H1 (cell line): ENCODE data around the gene VIPAS39. TPM values are rescaled to one million over a fixed set of nuclear protein-coding genes. Genes with fewer than 3 reads are reported as not detected.
A peak's percentile ranks its signal among the peaks of the same experiment; 100 is the strongest.

Experiments
- CTCF ChIA-PET: fragments of 300-600 bp; sonication (Branson Sonifier 250); formaldehyde crosslinking; loops from one replicate; lab custom pipeline; 2021; ENCODE audit not compliant: partially characterized antibody; lab: Charles Lee
- POLR2A ChIA-PET: fragments of 300-600 bp; sonication (Branson Sonifier 250); formaldehyde crosslinking; loops from one replicate; lab custom pipeline; 2021; ENCODE audit warnings: inconsistent platforms; ENCODE audit not compliant: partially characterized antibody; lab: Charles Lee
- DNase-seq, 2 experiments: peaks; one replicate each; pipeline versions ENCODE4 v3.0.0 to v3.0.0-alpha.2; 2010 to 2022; ENCODE audit warnings: low spot score in 2 of 2, low read depth in 1 of 2, mixed read lengths in 1 of 2
- FAIRE-seq: peaks from 2 replicates; lab custom pipeline; 2011; peaks lifted over from hg19 to GRCh38; lab: Jason Lieb, UNC
- H2AFZ ChIP-seq: 2 replicates; pipeline ENCODE4 v1.8.1; 2012; ENCODE audit warnings: low read length, inconsistent platforms
- H2AK5ac ChIP-seq: 2 replicates; pipeline ENCODE4 v1.6.1; 2013; ENCODE audit warnings: low read depth, low read length
- H2BK120ac ChIP-seq: replicated peaks from 2 replicates; pipeline ENCODE3; 2013; ENCODE audit warnings: low read depth, low read length, inconsistent platforms
- H2BK12ac ChIP-seq: 2 replicates; pipeline ENCODE4 v1.6.1; 2013; ENCODE audit warnings: low read depth, low read length
- H2BK15ac ChIP-seq: 2 replicates; pipeline ENCODE4 v1.6.1; 2013; ENCODE audit warnings: low read length
- H2BK20ac ChIP-seq: 2 replicates; pipeline ENCODE4 v1.6.1; 2013; ENCODE audit warnings: low read length
- H2BK5ac ChIP-seq: 2 replicates; pipeline ENCODE4 v1.6.1; 2013; ENCODE audit warnings: low read depth, low read length
- H3K14ac ChIP-seq: 2 replicates; pipeline ENCODE4 v1.6.1; 2013; ENCODE audit warnings: inconsistent platforms; ENCODE audit not compliant: insufficient read length
- H3K18ac ChIP-seq: 2 replicates; pipeline ENCODE4 v1.6.1; 2013; ENCODE audit warnings: low read length; ENCODE audit errors: extremely low read depth
- H3K23ac ChIP-seq: 2 replicates; pipeline ENCODE4 v1.6.1; 2013; ENCODE audit warnings: inconsistent platforms; ENCODE audit not compliant: insufficient read length
- H3K23me2 ChIP-seq: 2 replicates; pipeline ENCODE4 v1.6.1; 2013; ENCODE audit warnings: low read depth, low read length
- H3K27ac ChIP-seq: 2 replicates; pipeline ENCODE4 v1.6.1; 2011; ENCODE audit warnings: low read depth, low read length, inconsistent platforms
- H3K27me3 ChIP-seq, 4 experiments: replicated peaks in 1 of 4; 1 replicate in 1 of 4; 2 replicates in 3 of 4; pipeline versions ENCODE4 v1.6.1 to v1.8.1; 2011 to 2013; ENCODE audit warnings: low read length in 3 of 4, mild to moderate bottlenecking in 3 of 4, inconsistent platforms in 2 of 4, mixed read lengths in 2 of 4, moderate library complexity in 1 of 4; ENCODE audit not compliant: control insufficient read depth in 3 of 4, insufficient read depth in 3 of 4; ENCODE audit errors: extremely low read depth in 1 of 4
- H3K36me3 ChIP-seq, 4 experiments: 2 replicates each; pipeline versions ENCODE4 v1.6.1 to v1.8.1; 2011 to 2013; ENCODE audit warnings: mild to moderate bottlenecking in 4 of 4, low read length in 3 of 4, moderate library complexity in 2 of 4, control low read depth in 1 of 4, inconsistent platforms in 1 of 4; ENCODE audit not compliant: insufficient read depth in 4 of 4, control insufficient read depth in 2 of 4
- H3K4ac ChIP-seq: replicated peaks from 2 replicates; pipeline ENCODE3; 2013; ENCODE audit warnings: low read length, low read depth, mixed read lengths, inconsistent platforms; ENCODE audit not compliant: insufficient read length
- H3K4me1 ChIP-seq, 4 experiments: replicated peaks in 1 of 4; 1 replicate in 1 of 4; 2 replicates in 3 of 4; pipeline versions ENCODE4 v1.6.1 to v1.8.1; 2011 to 2013; ENCODE audit warnings: low read length in 3 of 4, inconsistent platforms in 2 of 4, mixed read lengths in 1 of 4; ENCODE audit not compliant: insufficient read depth in 4 of 4, control insufficient read depth in 3 of 4
- H3K4me2 ChIP-seq, 2 experiments: 2 replicates each; pipeline versions ENCODE4 v1.6.1 to v1.8.1; 2011 to 2013; ENCODE audit warnings: low read depth in 2 of 2, low read length in 2 of 2, control low read depth in 1 of 2, inconsistent platforms in 1 of 2, mild to moderate bottlenecking in 1 of 2; ENCODE audit not compliant: insufficient read depth in 1 of 2
- H3K4me3 ChIP-seq, 4 experiments: fragments of 200-600, 300-600 bp in 1 of 4; sonication (generic), shearing (Covaris generic), sonication (Bioruptor Twin) in 1 of 4; 2 replicates each; pipeline versions ENCODE4 v1.5.1 to v1.8.1; 2011 to 2016; ENCODE audit warnings: low read length in 4 of 4, low read depth in 3 of 4, control low read depth in 2 of 4, inconsistent platforms in 2 of 4, mild to moderate bottlenecking in 2 of 4, mixed read lengths in 1 of 4, moderate library complexity in 1 of 4; ENCODE audit not compliant: insufficient read depth in 2 of 4; ENCODE audit errors: extremely low read depth in 1 of 4
- H3K56ac ChIP-seq: replicated peaks from 2 replicates; pipeline ENCODE3; 2013; ENCODE audit warnings: low read depth, mild to moderate bottlenecking, mixed read lengths, low read length, inconsistent platforms; ENCODE audit not compliant: insufficient read length
- H3K79me1 ChIP-seq: 2 replicates; pipeline ENCODE4 v1.6.1; 2013; ENCODE audit warnings: low read depth, low read length, control low read depth
- H3K79me2 ChIP-seq, 2 experiments: 2 replicates each; pipeline versions ENCODE4 v1.6.1 to v1.8.1; 2012 to 2013; ENCODE audit warnings: low read length in 2 of 2, mild to moderate bottlenecking in 2 of 2, inconsistent platforms in 1 of 2; ENCODE audit not compliant: insufficient read depth in 2 of 2, control insufficient read depth in 1 of 2
- H3K9ac ChIP-seq, 4 experiments: replicated peaks in 1 of 4; 1 replicate in 1 of 4; 2 replicates in 3 of 4; pipeline versions ENCODE4 v1.6.1 to v1.8.1; 2011 to 2013; ENCODE audit warnings: low read depth in 3 of 4, low read length in 3 of 4, control low read depth in 2 of 4, mild to moderate bottlenecking in 2 of 4, moderate library complexity in 2 of 4, inconsistent platforms in 1 of 4; ENCODE audit errors: extremely low read depth in 1 of 4
- H3K9me3 ChIP-seq, 2 experiments: 2 replicates each; pipeline versions ENCODE4 v1.6.1 to v1.8.1; 2012 to 2013; ENCODE audit warnings: mild to moderate bottlenecking in 2 of 2, moderate library complexity in 2 of 2, control low read depth in 1 of 2, inconsistent platforms in 1 of 2, low read depth in 1 of 2, low read length in 1 of 2, mixed read lengths in 1 of 2; ENCODE audit not compliant: insufficient read depth in 2 of 2
- H4K20me1 ChIP-seq, 2 experiments: replicated peaks in 1 of 2; 2 replicates each; pipeline versions ENCODE3 to v1.8.1; 2011 to 2013; ENCODE audit warnings: inconsistent platforms in 2 of 2, low read length in 2 of 2, mild to moderate bottlenecking in 1 of 2; ENCODE audit not compliant: insufficient read depth in 2 of 2, control insufficient read depth in 1 of 2
- H4K5ac ChIP-seq: 2 replicates; pipeline ENCODE4 v1.6.1; 2013; ENCODE audit warnings: low read length, low read depth, mixed read lengths, inconsistent platforms; ENCODE audit not compliant: insufficient read length
- H4K8ac ChIP-seq: 2 replicates; pipeline ENCODE4 v1.8.0; 2013; ENCODE audit warnings: mild to moderate bottlenecking, moderate library complexity, low read length, inconsistent platforms; ENCODE audit not compliant: insufficient read depth; ENCODE audit errors: extremely low read depth
- H4K91ac ChIP-seq: replicated peaks from 2 replicates; pipeline ENCODE3; 2013; ENCODE audit warnings: low read length, mixed read lengths, inconsistent platforms; ENCODE audit not compliant: insufficient read length
- ATF2 ChIP-seq: IDR thresholded peaks from 2 replicates; pipeline ENCODE4 v1.6.1; 2012; ENCODE audit warnings: low read length, inconsistent platforms
- CBX5 ChIP-seq: fragments of 300-800, 300-1000 bp; sonication (generic); IDR thresholded peaks from 2 replicates; pipeline ENCODE4 v1.7.1; 2016; ENCODE audit warnings: antibody characterized with exemption, low read length, low read depth
- CBX8 ChIP-seq: fragments of 300-800, 300-1000 bp; sonication (generic); IDR thresholded peaks from 2 replicates; pipeline ENCODE4 v1.7.1; 2016; ENCODE audit warnings: low read depth, low read length, borderline replicate concordance
- CHD1 ChIP-seq: IDR thresholded peaks from 2 replicates; pipeline ENCODE4 v1.6.1; 2012; ENCODE audit warnings: low read depth, low read length, improper control_type of control experiment
- HDAC2 ChIP-seq, 2 experiments: fragments of 300-600 bp in 1 of 2; sonication (generic) in 1 of 2; IDR thresholded peaks; 2 replicates each; pipeline ENCODE4 v1.6.1; 2011 to 2012; ENCODE audit warnings: low read depth in 2 of 2, low read length in 2 of 2, mild to moderate bottlenecking in 2 of 2, moderate library complexity in 2 of 2, borderline replicate concordance in 1 of 2, inconsistent platforms in 1 of 2
- SAP30 ChIP-seq: fragments of 300-600 bp; sonication (generic); IDR thresholded peaks from 2 replicates; pipeline ENCODE4 v1.7.1; 2012; ENCODE audit warnings: low read length, moderate library complexity, mild to moderate bottlenecking, inconsistent platforms; ENCODE audit not compliant: insufficient read depth, insufficient replicate concordance
- WGBS, 2 experiments: shearing (Covaris generic) in 1 of 2; methylation state at CpG; one replicate each; pipeline versions ENCODE4 v1.1.6 to v1.1.7; 2013 to 2015; ENCODE audit warnings: low lambda C conversion rate in 2 of 2, mixed read lengths in 2 of 2, inconsistent platforms in 1 of 2, low coverage in 1 of 2, missing lambda C conversion rate in 1 of 2; ENCODE audit not compliant: insufficient replicate concordance in 2 of 2, insufficient coverage in 1 of 2, insufficient read length in 1 of 2; ENCODE audit errors: extremely low coverage in 1 of 2, missing lambda C conversion rate in 1 of 2; 5-methylcytosine and 5-hydroxymethylcytosine counted together
- polyA plus RNA-seq, 7 experiments: library from polyadenylated mRNA; depleted of rRNA in 3 of 7; stranded (reverse) in 5 of 7; unstranded in 2 of 7; fragments of >200 nt in 5 of 7; fragments of 200-250 nt in 2 of 7; gene quantifications; 1 replicate in 5 of 7; 2 replicates in 1 of 7; 4 replicates in 1 of 7; pipeline versions ENCODE4 v1.2.1 to v1.2.3, GENCODE V29; 2011 to 2013; ENCODE audit warnings: missing spikeins in 2 of 7, mixed read lengths in 2 of 7
- total RNA-seq: library from RNA; stranded (reverse); fragmentation: NEBNext Ultra II Directional; extraction: Animal tissue kit (Norgen Biotek cat#: 25700); gene quantifications from 2 replicates; pipeline ENCODE4 v1.2.1, GENCODE V29; 2021

VIPAS39 gene
- total and polyA plus RNA-seq, 2 of the 8 experiments (the other 6 are each of a cell fraction or from before 2014, with no cell fraction given) = 19.6 to 20.6 TPM

- Histone ChIP-seq H3K56ac (no peak overlapping the region), H3K4me1 (no peaks in the 10 kb centered on the region; a peak in 1 of 7 replicates), H2BK15ac (no peak overlapping the region), H3K23ac (no peak overlapping the region), H3K4me2 (no peak overlapping the region), H2AFZ (no peak overlapping the region), H3K23me2 (no peaks in the 10 kb centered on the region), H2AK5ac (no peak overlapping the region), H3K27ac (no peak overlapping the region), H2BK5ac (no peak overlapping the region), H3K27me3 (no peaks in the 10 kb centered on the region), H3K14ac (no peak overlapping the region), H4K20me1 (no peaks in the 10 kb centered on the region), H4K8ac (peak overlapping the region; percentile 75; the same call in 1 of the 2 replicates), H3K18ac (no peak overlapping the region; the same call in 1 of the 2 replicates), H2BK20ac (no peak overlapping the region), H2BK12ac (no peak overlapping the region), H3K9me3 (no peaks in the 10 kb centered on the region), H3K79me1 (no peaks in the 10 kb centered on the region), H3K79me2 (no peaks in the 10 kb centered on the region), H3K9ac (no peak overlapping the region), H4K91ac (no peak overlapping the region), H3K36me3 (no peaks in the 10 kb centered on the region; a peak in 1 of 8 replicates), H3K4me3 (no peak overlapping the region), H3K4ac (no peak overlapping the region), H2BK120ac (no peak overlapping the region), H4K5ac (no peak overlapping the region)
- CTCF ChIA-PET = interaction anchor here (0.7 kb wide), 1 partner anchor 202 kb away, joined by 3 read pairs; no protein-coding TSS in a partner anchor
- 82% methylated on average over 7 of the region's 7 CpGs; no CpG with 5 or more reads in 1 of the 2 experiments for WGBS, 2 experiments
- TF ChIP-seq CBX5 (no peak), ATF2 (no peak), HDAC2 (IDR thresholded peaks at IDR 0.05; ENCODE audit: borderline replicate concordance in 1 of 2, low read depth in 2 of 2, low read length in 2 of 2) (no peak), CBX8 (no peak), CHD1 (no peak), SAP30 (no peak)
- FAIRE-seq (no peak), DNase-seq (no peak)
- POLR2A ChIA-PET = no interaction called here
These were observed 28.7 kb upstream of the VIPAS39 start for GRCh38 chr14:77485901-77486678.
